Ishikawa (cell line): ENCODE data around the gene LRFN2.

Experiments
- CEBPB ChIP-seq: IDR thresholded peaks from 2 replicates; pipeline ENCODE4 v1.6.1; 2012
- CREB1 ChIP-seq: IDR thresholded peaks from 2 replicates; pipeline ENCODE4 v1.6.1; 2012; ENCODE audit warnings: low read depth
- EGR1 ChIP-seq: IDR thresholded peaks from 2 replicates; pipeline ENCODE4 v1.6.1; 2012
- EP300 ChIP-seq: IDR thresholded peaks from 2 replicates; pipeline ENCODE4 v1.6.1; 2012; ENCODE audit warnings: borderline replicate concordance
- FOXM1 ChIP-seq: IDR thresholded peaks from 2 replicates; pipeline ENCODE4 v1.6.1; 2012; ENCODE audit warnings: low read depth, borderline replicate concordance
- MAX ChIP-seq: IDR thresholded peaks from 2 replicates; pipeline ENCODE4 v1.6.1; 2012
- NFIC ChIP-seq: IDR thresholded peaks from 2 replicates; pipeline ENCODE4 v1.6.1; 2012
- RAD21 ChIP-seq: IDR thresholded peaks from 2 replicates; pipeline ENCODE4 v1.6.1; 2012; ENCODE audit warnings: low read depth
- REST ChIP-seq: IDR thresholded peaks from 2 replicates; pipeline ENCODE4 v1.6.1; 2012; ENCODE audit warnings: low read depth, mild to moderate bottlenecking
- TAF1 ChIP-seq: IDR thresholded peaks from 2 replicates; pipeline ENCODE4 v1.6.1; 2012; ENCODE audit warnings: low read depth, mild to moderate bottlenecking
- TCF12 ChIP-seq: IDR thresholded peaks from 2 replicates; pipeline ENCODE4 v1.6.1; 2012; ENCODE audit warnings: low read depth
- TEAD4 ChIP-seq: IDR thresholded peaks from 2 replicates; pipeline ENCODE4 v1.6.1; 2012
- USF1 ChIP-seq: IDR thresholded peaks from 2 replicates; pipeline ENCODE4 v1.6.1; 2012
- YY1 ChIP-seq: IDR thresholded peaks from 2 replicates; pipeline ENCODE4 v1.6.1; 2012; ENCODE audit warnings: low read depth
- ZBTB7A ChIP-seq: IDR thresholded peaks from 2 replicates; pipeline ENCODE4 v1.6.1; 2012; ENCODE audit warnings: low read depth

The LRFN2 gene

GRCh38 chr6:40343318-40343876, 243.8 kb downstream of the LRFN2 start:
- TF ChIP-seq TAF1 (no peak), TEAD4 (no peak), EGR1 (no peak), CREB1 (no peak), RAD21 (no peak), MAX (no peak), CEBPB (no peak), ZBTB7A (no peak), FOXM1 (no peak), NFIC (no peak), USF1 (no peak), REST (no peak), TCF12 (no peak), EP300 (no peak), YY1 (no peak)

- no peak for TF ChIP-seq TAF1
- no peak for TF ChIP-seq TCF12
- no peak for TF ChIP-seq EGR1
- TF ChIP-seq EP300, result no peak
- TF ChIP-seq ZBTB7A, result no peak
- no peak for TF ChIP-seq FOXM1
- no peak for TF ChIP-seq CEBPB
- no peak for TF ChIP-seq NFIC
- TF ChIP-seq RAD21, result no peak
Measured at GRCh38 chr6:40342723-40343122, 244.4 kb downstream of the LRFN2 start.

- TF ChIP-seq USF1 (no peak), ZBTB7A (no peak), EP300 (no peak), TEAD4 (no peak), MAX (no peak), YY1 (no peak), NFIC (no peak), EGR1 (no peak), CEBPB (no peak)
Measured at GRCh38 chr6:40341726-40342125, 245.4 kb downstream of the LRFN2 start.
